Middle frontal gyrus (tissue), 1 donor: ENCODE results near the gene MROH7.

Experiments used
- DNase-seq: peaks from one replicate; pipeline ENCODE4 v3.0.0-alpha.2; 2015; ENCODE audit warnings: low spot score; ENCODE audit errors: extremely low spot score

Gene MROH7

GRCh38 chr1:54649921-54650320 is 8.3 kb downstream of the MROH7 start:
- no peak for DNase-seq

DNA sequence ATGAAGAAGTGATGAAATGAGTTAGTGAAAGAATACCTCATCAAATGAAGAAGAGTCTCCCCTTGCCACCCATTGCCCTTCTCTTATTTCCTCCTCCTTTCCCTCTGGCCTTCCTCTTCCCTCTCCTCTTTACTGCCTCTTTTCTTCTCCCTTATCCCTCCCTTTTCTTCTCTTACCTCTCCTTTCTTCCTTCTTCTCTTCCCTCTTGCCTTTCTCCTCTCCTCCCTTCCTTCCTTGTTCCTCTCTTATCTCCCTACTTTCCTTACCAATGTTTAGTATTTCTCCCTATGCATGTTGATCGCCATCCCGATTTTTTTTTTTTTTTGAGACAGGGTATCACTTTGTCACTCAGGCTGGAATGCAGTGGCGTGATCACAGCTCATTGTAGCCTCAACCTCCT is 8.8 kb downstream of the MROH7 start:
- no peak for DNase-seq

DNA sequence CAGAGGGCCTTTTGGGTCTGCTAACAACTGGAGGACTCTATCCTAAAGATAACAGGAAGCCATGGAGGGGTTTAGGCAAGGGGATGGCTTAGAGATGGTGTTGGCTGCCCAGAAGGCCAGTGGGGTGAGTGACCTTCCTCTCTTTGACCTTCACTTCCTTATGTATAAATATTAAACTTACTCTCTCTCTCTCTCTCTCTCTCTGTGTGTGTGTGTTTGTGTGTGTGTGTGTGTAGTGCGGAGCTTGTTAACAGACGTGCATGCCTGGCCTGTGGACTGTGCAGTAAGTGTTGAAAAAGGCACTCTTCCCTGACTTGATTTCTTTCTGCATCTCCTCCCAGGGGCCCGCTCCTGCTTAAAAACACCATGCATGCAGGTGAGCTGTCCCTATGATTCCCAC is 10.0 kb downstream of the MROH7 start:
- no peak for DNase-seq

GRCh38 chr1:54652168-54652567 is 10.6 kb downstream of the MROH7 start:
- no peak for DNase-seq

DNA sequence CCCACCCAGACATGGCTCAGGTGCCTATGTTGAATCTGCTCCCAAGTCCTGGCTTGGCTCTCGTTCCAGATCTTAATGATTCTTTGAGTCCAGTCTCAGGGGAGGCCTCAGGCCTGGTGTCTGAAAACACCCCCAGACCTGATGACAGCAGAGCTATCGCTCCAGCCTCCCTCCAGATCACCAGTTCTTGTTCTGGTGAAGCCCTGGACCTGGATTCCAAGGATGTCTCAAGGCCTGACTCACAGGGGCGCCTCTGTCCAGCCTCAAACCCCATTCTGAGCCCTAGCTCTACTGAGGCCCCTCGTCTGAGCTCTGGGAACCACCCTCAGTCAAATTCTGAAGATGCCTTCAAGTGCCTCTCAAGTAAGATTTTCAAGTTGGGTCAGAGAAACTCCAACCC is 11.4 kb downstream of the MROH7 start:
- no peak for DNase-seq

GRCh38 chr1:54658164-54658913 is 16.8 kb downstream of the MROH7 start:
- no peak for DNase-seq

- DNase-seq, result no peak
Observed at GRCh38 chr1:54663725-54664124, 22.1 kb downstream of the MROH7 start.

- DNase-seq, result no peak
Observed at GRCh38 chr1:54664364-54664763, 22.8 kb downstream of the MROH7 start.

DNA sequence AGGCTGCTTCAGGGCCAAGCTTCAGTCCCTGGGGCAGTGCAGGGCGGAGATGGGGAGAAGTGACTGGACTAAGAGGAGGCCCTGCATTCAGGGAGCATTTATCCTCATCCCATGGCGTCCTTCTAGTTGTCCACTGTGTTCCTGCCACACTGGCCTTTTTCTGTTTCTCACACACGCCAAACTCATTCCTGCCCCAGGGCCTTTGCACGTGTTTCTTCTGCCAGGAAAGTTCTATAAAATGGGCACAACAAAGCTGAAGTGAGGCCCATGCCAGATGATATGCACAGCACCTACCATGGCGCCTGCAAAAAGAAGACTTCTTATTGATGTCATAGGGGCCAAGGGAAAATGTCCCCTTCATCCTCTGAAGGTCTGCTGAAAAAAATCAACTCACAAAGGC is 24.3 kb downstream of the MROH7 start:
- DNase-seq, result no peak

DNA sequence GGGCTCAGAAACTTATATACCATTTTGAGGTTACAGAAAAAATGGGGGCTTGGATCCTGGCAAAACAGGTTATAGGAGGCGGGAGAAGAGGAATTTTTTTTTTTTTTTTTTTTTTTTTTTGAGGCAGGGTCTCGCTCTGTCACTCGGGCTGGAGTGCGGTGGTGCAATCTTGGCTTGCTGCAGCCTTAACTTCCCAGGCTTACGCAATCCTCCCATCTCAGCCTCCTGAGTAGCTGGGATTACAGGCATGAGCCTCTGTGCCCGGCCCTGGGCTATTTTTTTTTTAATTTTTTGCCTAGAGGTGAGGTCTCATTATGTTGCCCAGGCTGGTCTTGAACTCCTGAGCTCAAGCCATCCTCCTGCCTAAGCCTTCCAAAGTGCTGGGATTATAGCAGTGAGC is 24.7 kb downstream of the MROH7 start:
- no peak for DNase-seq

- DNase-seq, result no peak
Observed at GRCh38 chr1:54667797-54668196, 26.2 kb downstream of the MROH7 start.

DNA sequence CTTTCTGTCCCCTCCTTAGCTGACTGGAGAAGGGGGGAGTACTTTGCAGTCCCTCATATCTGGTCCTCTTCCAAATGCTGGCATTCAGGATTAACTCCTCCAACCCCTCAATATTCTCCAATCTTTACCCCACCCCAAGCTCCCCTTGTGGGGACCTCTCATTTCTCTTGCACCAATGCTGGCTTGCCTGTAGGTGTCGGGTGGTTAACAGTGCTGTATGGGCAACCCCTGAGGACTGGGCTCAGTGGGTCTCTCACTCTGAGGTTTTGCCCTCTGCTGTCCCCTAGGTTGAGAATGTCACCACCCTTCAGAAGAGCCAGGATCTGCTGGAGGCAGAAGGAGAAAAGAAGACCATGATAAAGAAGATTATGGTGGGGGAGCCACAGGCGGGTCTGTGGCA is 27.0 kb downstream of the MROH7 start:
- no peak for DNase-seq

DNA sequence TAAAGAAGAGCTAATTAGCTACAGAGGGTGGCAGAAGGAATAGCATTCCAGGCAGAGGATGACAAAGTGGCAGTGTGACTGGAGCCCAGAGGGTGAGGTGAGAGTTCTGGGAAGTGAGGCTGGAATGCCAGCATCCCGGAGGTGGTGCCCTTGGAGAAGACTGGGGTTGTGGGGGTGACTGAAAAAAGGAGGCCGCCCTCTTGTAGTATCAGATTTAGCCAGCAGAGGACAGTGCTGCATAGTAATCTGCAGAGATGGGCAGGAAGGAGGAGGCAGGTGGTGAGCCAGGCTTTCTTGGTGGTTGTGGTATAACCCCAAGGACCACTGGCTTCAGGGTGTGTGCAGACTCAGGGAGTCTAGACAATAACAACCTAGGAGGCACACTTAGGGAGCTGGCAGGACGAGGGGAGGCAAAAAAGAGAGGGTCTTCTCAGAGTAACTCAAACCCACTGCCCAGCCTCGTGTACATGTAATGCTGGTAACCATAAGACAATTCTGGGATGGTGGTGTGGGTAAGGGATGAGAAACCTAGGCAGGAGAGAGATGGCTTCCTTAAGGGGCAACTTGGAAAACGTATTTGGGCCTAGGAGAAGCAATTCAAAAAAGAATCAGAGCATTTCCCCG is 30.5 kb downstream of the MROH7 start:
- no peak for DNase-seq

DNA sequence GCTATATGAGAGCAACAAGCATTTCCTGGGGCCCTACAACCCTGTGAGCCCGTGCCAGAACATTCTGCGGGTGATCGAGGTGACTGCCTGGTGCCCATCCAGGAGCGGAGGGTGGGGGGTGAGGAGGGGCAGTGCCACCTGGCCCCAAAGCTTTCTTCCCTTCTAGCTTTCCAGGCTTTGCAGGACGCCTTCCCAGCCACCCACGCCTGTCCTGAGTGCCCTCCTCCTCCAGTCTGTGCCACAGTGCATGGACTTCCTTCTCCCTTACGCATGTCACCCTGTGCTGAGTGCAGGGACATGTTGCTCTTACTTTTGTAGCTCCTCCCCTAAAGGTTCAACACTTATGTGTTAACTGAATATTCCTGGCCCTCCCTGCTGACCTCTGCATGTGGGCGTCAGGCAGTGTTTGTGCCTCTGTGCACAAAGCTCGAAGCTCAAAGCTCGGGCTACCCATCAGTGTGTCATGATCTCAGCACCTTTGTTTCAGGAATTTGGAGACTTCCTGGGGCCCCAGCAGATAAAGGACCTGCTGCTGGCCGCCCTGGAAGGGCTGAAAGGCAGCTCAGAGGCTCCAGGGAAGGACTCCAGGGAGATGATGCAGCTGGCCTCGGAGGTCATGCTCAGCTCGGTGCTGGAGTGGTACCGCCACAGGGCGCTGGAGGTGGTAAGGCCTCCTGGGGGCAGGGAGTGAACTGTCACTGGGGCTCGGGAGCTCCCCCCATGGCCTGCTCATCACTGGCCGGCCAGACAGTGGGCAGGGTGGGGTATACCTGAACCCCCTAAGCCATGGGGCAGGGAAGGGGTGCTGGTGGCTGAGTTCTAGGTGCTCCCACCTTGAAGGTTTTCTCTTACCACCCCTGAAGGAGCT is 37.4 kb downstream of the MROH7 start:
- DNase-seq, result no peak

GRCh38 chr1:54679706-54680105 is 38.1 kb downstream of the MROH7 start:
- DNase-seq, result no peak

GRCh38 chr1:54680387-54680786 is 38.8 kb downstream of the MROH7 start:
- DNase-seq, result no peak

DNA sequence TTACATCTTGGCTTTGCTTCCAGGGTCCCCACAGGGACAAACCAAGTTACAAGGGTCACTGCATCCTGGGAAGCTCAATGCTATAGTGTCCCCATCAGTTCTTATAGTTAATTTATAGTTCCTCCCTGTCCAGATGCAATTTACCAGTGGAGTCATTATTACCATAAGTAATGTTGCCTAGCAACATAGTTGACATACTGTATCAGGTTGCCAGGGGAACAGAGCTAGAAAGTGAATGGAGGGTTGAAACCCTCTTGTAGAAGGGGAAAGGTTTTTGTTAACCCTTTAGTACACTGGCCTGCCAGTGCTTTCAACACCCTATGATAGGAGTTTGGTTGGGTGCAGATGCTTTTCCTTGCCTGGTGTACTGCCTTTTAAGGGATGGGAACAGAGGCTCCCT is 39.8 kb downstream of the MROH7 start:
- DNase-seq, result no peak

- DNase-seq, result no peak
Observed at GRCh38 chr1:54683453-54683852, 41.9 kb downstream of the MROH7 start.

- DNase-seq, result no peak
Observed at GRCh38 chr1:54685335-54685905, 43.8 kb downstream of the MROH7 start.

- no peak for DNase-seq
Observed at GRCh38 chr1:54686155-54686554, 44.6 kb downstream of the MROH7 start.

- DNase-seq, result no peak
Observed at GRCh38 chr1:54694771-54695170, 53.2 kb downstream of the MROH7 start.

GRCh38 chr1:54695221-54695620 is 53.6 kb downstream of the MROH7 start:
- DNase-seq, result no peak
